ENCODE results near the gene HBEGF.

The HBEGF gene

GRCh38 chr5:140336388-140336787, 10.0 kb downstream of the HBEGF start:
- Histone ChIP-seq H3K9ac (ENCODE audit: low read depth, low read length) (no peak overlapping the region), H3K36me3 (ENCODE audit: insufficient read depth, low read length) (no peaks in the 10 kb centered on the region; the same call in 1 of the 2 replicates)

GRCh38 chr5:140331638-140332037, 14.8 kb downstream of the HBEGF start:
- no peaks in the 10 kb centered on the region for H3K9me3 ChIP-seq (ENCODE audit: control insufficient read depth, insufficient read depth, low read length)
- no peaks in the 10 kb centered on the region; the same call in 1 of the 2 replicates for H3K36me3 ChIP-seq (ENCODE audit: insufficient read depth, low read length)
- no peak overlapping the region for H3K9ac ChIP-seq (ENCODE audit: low read depth, low read length)
- H3K4me1 ChIP-seq (ENCODE audit: insufficient read depth, low read length), result peaks cover 13% of the 10 kb centered on the region

More at GRCh38 chr5:140336388-140336787, 10.0 kb downstream of the HBEGF start:
- Histone ChIP-seq H3K9me3 (ENCODE audit: control insufficient read depth, insufficient read depth, low read length) (no peaks in the 10 kb centered on the region), H3K4me1 (ENCODE audit: insufficient read depth, low read length) (no peaks in the 10 kb centered on the region)

GRCh38 chr5:140329739-140330481, 16.5 kb downstream of the HBEGF start:
- Histone ChIP-seq H3K4me1 (ENCODE audit: insufficient read depth, low read length) (peaks cover 13% of the 10 kb centered on the region), H3K36me3 (ENCODE audit: insufficient read depth, low read length) (no peaks in the 10 kb centered on the region; the same call in 1 of the 2 replicates), H3K9me3 (ENCODE audit: control insufficient read depth, insufficient read depth, low read length) (no peaks in the 10 kb centered on the region), H3K9ac (ENCODE audit: low read depth, low read length) (no peak overlapping the region)

- Histone ChIP-seq H3K9ac (ENCODE audit: low read depth, low read length) (no peak overlapping the region), H3K9me3 (ENCODE audit: control insufficient read depth, insufficient read depth, low read length) (no peaks in the 10 kb centered on the region), H3K4me1 (ENCODE audit: insufficient read depth, low read length) (peaks cover 27% of the 10 kb centered on the region), H3K36me3 (ENCODE audit: insufficient read depth, low read length) (no peaks in the 10 kb centered on the region)
Observed at GRCh38 chr5:140328036-140328764, 18.2 kb downstream of the HBEGF start.

GRCh38 chr5:140327589-140327988, 18.8 kb downstream of the HBEGF start:
- no peaks in the 10 kb centered on the region for H3K36me3 ChIP-seq (ENCODE audit: insufficient read depth, low read length)
- H3K9me3 ChIP-seq (ENCODE audit: control insufficient read depth, insufficient read depth, low read length), result no peaks in the 10 kb centered on the region
- H3K4me1 ChIP-seq (ENCODE audit: insufficient read depth, low read length), result peaks cover 31% of the 10 kb centered on the region
- no peak overlapping the region for H3K9ac ChIP-seq (ENCODE audit: low read depth, low read length)

- Histone ChIP-seq H3K36me3 (ENCODE audit: insufficient read depth, low read length) (no peaks in the 10 kb centered on the region), H3K4me1 (ENCODE audit: insufficient read depth, low read length) (peaks cover 31% of the 10 kb centered on the region), H3K9ac (ENCODE audit: low read depth, low read length) (no peak overlapping the region), H3K9me3 (ENCODE audit: control insufficient read depth, insufficient read depth, low read length) (no peaks in the 10 kb centered on the region)
Observed at GRCh38 chr5:140325486-140325885, 20.9 kb downstream of the HBEGF start.

- no peaks in the 10 kb centered on the region for H3K36me3 ChIP-seq (ENCODE audit: insufficient read depth, low read length)
- peaks cover 31% of the 10 kb centered on the region for H3K4me1 ChIP-seq (ENCODE audit: insufficient read depth, low read length)
- H3K9ac ChIP-seq (ENCODE audit: low read depth, low read length), result no peak overlapping the region
- no peaks in the 10 kb centered on the region for H3K9me3 ChIP-seq (ENCODE audit: control insufficient read depth, insufficient read depth, low read length)
Observed at GRCh38 chr5:140324617-140325241, 21.7 kb downstream of the HBEGF start.

GRCh38 chr5:140324041-140324600, 22.3 kb downstream of the HBEGF start:
- H3K9me3 ChIP-seq (ENCODE audit: control insufficient read depth, insufficient read depth, low read length), result no peaks in the 10 kb centered on the region
- no peak overlapping the region for H3K9ac ChIP-seq (ENCODE audit: low read depth, low read length)
- peaks cover 31% of the 10 kb centered on the region for H3K4me1 ChIP-seq (ENCODE audit: insufficient read depth, low read length)
- H3K36me3 ChIP-seq (ENCODE audit: insufficient read depth, low read length), result no peaks in the 10 kb centered on the region

GRCh38 chr5:140322751-140323731, 23.4 kb downstream of the HBEGF start:
- Histone ChIP-seq H3K4me1 (ENCODE audit: insufficient read depth, low read length) (peaks cover 30% of the 10 kb centered on the region), H3K36me3 (ENCODE audit: insufficient read depth, low read length) (no peaks in the 10 kb centered on the region), H3K9ac (ENCODE audit: low read depth, low read length) (no peak overlapping the region), H3K9me3 (ENCODE audit: control insufficient read depth, insufficient read depth, low read length) (no peaks in the 10 kb centered on the region)

GRCh38 chr5:140321796-140322195, 24.6 kb downstream of the HBEGF start:
- Histone ChIP-seq H3K36me3 (ENCODE audit: insufficient read depth, low read length) (no peaks in the 10 kb centered on the region), H3K4me1 (ENCODE audit: insufficient read depth, low read length) (peaks cover 18% of the 10 kb centered on the region), H3K9me3 (ENCODE audit: control insufficient read depth, insufficient read depth, low read length) (no peaks in the 10 kb centered on the region), H3K9ac (ENCODE audit: low read depth, low read length) (no peak overlapping the region)

GRCh38 chr5:140319833-140320232, 26.6 kb downstream of the HBEGF start:
- no peaks in the 10 kb centered on the region for H3K36me3 ChIP-seq (ENCODE audit: insufficient read depth, low read length)
- no peak overlapping the region for H3K9ac ChIP-seq (ENCODE audit: low read depth, low read length)
- peaks cover 18% of the 10 kb centered on the region for H3K4me1 ChIP-seq (ENCODE audit: insufficient read depth, low read length)
- H3K9me3 ChIP-seq (ENCODE audit: control insufficient read depth, insufficient read depth, low read length), result no peaks in the 10 kb centered on the region

GRCh38 chr5:140318792-140319191, 27.6 kb downstream of the HBEGF start:
- no peaks in the 10 kb centered on the region for H3K36me3 ChIP-seq (ENCODE audit: insufficient read depth, low read length)
- peaks cover 10% of the 10 kb centered on the region for H3K4me1 ChIP-seq (ENCODE audit: insufficient read depth, low read length)
- no peaks in the 10 kb centered on the region for H3K9me3 ChIP-seq (ENCODE audit: control insufficient read depth, insufficient read depth, low read length)
- H3K9ac ChIP-seq (ENCODE audit: low read depth, low read length), result no peak overlapping the region

- Histone ChIP-seq H3K4me1 (ENCODE audit: insufficient read depth, low read length) (peaks cover under 1% of the 10 kb centered on the region; the same call in 1 of the 2 replicates), H3K9me3 (ENCODE audit: control insufficient read depth, insufficient read depth, low read length) (no peaks in the 10 kb centered on the region), H3K36me3 (ENCODE audit: insufficient read depth, low read length) (no peaks in the 10 kb centered on the region)
Observed at GRCh38 chr5:140317859-140318258, 28.5 kb downstream of the HBEGF start.

More at GRCh38 chr5:140317859-140318258, 28.5 kb downstream of the HBEGF start:
- no peak overlapping the region for H3K9ac ChIP-seq (ENCODE audit: low read depth, low read length)

All from ES-I3 (cell line).